ENCODE measurements around the gene TGFB1.
"Not testable (repeated sequence)": the region's sequence is repeated elsewhere in the genome, so short reads cannot be mapped to it uniquely, and the experiment has no call there.

Gene TGFB1

GRCh38 chr19:41300555-41300954 is 53.2 kb downstream of the TGFB1 start:
- DNase-seq (ENCODE audit: low spot score): no peak

- DNase-seq (ENCODE audit: low spot score): peak; percentile 43
Observed at GRCh38 chr19:41299755-41300089, 54.0 kb downstream of the TGFB1 start.

GRCh38 chr19:41299046-41299754 is 54.5 kb downstream of the TGFB1 start:
- DNase-seq (ENCODE audit: low spot score): peak; percentile 43

- DNase-seq (ENCODE audit: low spot score): peak; percentile 80
Observed at GRCh38 chr19:41298348-41298964, 55.3 kb downstream of the TGFB1 start.

DNA sequence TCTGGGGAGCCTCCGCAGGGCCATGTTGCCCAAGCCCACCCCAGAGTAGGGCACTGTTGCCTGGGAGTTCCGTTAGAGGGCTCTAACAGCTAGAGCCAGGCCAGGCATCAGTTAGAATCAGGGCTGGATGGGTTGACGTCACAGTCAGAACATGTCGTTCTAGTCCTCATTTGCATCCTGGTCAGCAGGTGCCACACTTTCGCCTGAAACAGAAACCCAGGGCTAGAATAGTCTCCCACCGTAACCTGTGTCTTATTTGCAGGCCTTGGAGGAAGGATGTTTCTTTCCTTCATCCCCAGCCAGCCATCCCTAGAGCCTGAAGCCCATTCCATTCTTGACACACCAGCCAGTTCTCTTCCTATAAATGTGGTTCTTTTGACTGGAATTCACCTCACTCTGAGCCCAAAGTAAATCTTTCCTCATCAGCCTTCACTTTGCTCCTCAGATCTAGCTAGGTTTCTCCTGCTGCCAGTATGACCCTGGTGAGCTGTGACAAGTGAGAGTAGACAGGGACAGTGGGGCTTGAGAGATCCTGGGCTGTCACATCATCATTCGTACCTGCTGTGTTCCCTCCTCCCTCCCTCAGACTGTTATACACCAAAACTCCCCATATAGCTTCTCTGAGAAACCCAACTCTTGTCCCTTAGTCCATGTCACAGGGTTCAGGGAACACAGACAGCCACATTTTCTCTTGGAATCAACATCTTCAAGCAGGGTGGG is 55.9 kb downstream of the TGFB1 start:
- DNase-seq (ENCODE audit: low spot score): no peak

DNA sequence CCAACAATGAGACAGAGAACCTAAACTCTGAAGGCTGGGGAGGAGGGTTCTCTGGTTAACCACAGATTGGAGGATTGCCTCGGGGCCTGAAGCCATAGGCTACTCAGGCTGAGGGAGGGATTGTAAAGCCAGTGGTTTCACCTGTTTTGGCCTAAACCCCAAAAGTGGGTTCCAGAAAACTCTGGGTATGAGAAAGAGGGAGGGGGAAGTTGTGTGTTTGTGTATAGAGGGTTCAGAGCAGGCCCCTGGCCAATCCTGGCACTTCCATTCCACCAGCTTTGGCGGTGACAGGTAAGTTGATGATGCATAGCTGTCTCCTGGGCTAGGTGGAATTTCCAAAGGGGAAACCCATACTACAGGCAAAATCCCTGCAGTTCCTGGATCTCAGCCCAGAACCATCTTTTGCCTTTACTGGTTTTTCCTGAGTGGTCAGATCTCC is 57.3 kb downstream of the TGFB1 start:
- no peak for DNase-seq (ENCODE audit: low spot score)

DNA sequence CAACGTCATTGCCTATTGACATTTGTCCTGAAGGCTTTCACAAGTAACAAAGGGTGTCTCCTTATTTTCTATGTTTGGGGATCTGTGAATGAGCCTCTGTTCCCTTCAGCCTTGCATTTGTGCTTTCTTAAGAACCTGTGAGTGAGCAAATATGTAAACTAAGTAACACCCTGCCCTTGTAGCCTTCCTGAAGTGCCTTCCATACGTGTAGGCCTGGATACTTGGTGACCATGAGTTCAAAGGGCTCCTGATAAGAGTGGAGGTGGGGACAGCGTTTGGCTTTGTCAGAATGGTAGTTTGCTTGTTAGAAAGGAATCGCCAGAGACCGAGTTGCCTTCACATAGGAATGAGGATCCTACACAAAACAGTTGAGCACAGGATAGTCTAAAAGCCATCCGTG is 58.2 kb downstream of the TGFB1 start:
- no peak for DNase-seq (ENCODE audit: low spot score)

DNA sequence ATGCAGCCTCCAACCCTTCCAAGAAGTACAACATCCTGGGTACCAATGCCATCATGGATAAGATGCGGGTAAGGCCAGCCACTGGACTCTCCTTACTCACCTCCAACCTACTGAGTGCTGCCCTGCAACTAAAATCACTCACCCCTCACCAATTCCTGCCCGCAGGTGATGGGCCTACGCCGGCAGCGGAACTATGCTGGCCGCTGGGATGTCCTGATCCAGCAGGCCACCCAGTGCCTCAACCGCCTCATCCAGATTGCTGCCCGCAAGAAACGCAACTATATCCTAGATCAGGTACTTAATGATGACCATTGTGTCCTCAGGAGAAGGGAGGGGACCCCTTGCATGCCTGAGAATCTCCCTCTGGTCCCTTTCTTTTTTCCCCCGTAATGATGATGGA is 59.3 kb downstream of the TGFB1 start:
- no peak for DNase-seq (ENCODE audit: low spot score)

GRCh38 chr19:41289814-41290213 is 63.9 kb downstream of the TGFB1 start:
- DNase-seq (ENCODE audit: low spot score): not testable (repeated sequence)

DNA sequence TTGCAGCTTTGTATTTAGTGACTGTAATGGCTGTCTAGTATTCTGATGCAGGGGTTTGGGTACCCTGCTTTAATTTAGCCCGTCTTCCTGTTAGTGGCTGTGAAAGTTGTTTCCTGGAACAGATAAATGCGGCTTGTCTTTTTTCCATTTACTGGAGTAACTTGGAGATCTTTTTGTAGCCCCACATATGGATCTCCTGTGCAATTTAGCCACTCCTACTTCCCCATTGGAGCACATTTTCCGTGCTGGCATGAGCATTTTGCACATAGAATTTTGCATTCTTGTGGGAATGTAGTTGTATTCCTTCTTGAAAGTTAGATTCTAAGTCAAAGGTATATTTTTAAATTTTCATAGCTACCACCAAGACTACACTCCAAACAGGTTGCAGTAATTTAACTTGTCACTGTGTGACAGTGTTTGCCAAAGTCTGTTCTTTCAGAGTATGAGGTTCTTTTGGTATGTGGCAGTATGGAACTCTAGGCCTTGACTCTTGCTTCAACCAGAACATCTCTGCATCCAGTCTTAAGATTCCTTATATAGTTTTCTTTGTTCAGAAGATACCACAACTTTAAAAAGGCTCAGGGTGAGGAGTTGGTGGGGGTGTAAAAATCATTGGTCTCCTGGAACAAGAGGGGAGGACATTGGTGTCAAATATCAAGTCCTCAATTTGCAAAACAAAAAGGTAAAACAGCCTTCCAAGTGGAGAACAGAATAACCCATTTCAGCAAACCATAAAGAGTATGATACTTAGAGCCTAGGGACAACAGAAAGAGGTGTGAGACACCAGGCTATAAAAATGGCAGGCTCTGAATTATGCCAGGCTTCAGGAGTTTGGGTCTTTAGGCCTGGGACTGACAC is 64.8 kb downstream of the TGFB1 start:
- DNase-seq (ENCODE audit: low spot score): no peak
